GM21576 (cell line): ENCODE results near the gene TMEM18.
"Not testable (repeated sequence)": the region's sequence is repeated elsewhere in the genome, so short reads cannot be mapped to it uniquely, and the experiment has no call there.

ENCODE experiments used
- ATAC-seq: cut with Tn5 transposase; IDR thresholded peaks from one replicate; pipeline ENCODE4 v1.9.1; 2021; ENCODE audit warnings: mild to moderate bottlenecking, moderate library complexity; ENCODE audit not compliant: unreplicated experiment

The TMEM18 gene

GRCh38 chr2:694174-694573 lies 17.0 kb upstream of the TMEM18 start:
- ATAC-seq: no peak

- no peak for ATAC-seq
These were observed 16.4 kb upstream of the TMEM18 start for GRCh38 chr2:693606-694005.

GRCh38 chr2:692767-693166 lies 15.6 kb upstream of the TMEM18 start:
- ATAC-seq: no peak

GRCh38 chr2:691821-692761 lies 14.9 kb upstream of the TMEM18 start:
- ATAC-seq: no peak

GRCh38 chr2:690799-691198 lies 13.6 kb upstream of the TMEM18 start:
- ATAC-seq: no peak

GRCh38 chr2:689877-690510 lies 12.8 kb upstream of the TMEM18 start:
- ATAC-seq: no peak

GRCh38 chr2:689237-689636 lies 12.0 kb upstream of the TMEM18 start:
- ATAC-seq: no peak

GRCh38 chr2:688504-689076 lies 11.4 kb upstream of the TMEM18 start:
- no peak for ATAC-seq

- ATAC-seq: no peak
These were observed 8.2 kb upstream of the TMEM18 start for GRCh38 chr2:685421-685820.

GRCh38 chr2:684913-685312 lies 7.7 kb upstream of the TMEM18 start:
- not testable (repeated sequence) for ATAC-seq

- ATAC-seq: no peak
These were observed 5.0 kb upstream of the TMEM18 start for GRCh38 chr2:682226-682625.

GRCh38 chr2:681312-681711 lies 4.1 kb upstream of the TMEM18 start:
- no peak for ATAC-seq

- ATAC-seq: no peak
These were observed 3.3 kb upstream of the TMEM18 start for GRCh38 chr2:680496-680895.

- ATAC-seq: no peak
These were observed 1.8 kb upstream of the TMEM18 start for GRCh38 chr2:678964-679363.

GRCh38 chr2:677959-678550 lies 849 bp upstream of the TMEM18 start:
- ATAC-seq: no peak

- peak; percentile 87 for ATAC-seq
These were observed 555 bp downstream of the TMEM18 start for GRCh38 chr2:676647-677055.

- peak; percentile 22 for ATAC-seq
These were observed 1.1 kb downstream of the TMEM18 start for GRCh38 chr2:675982-676646.

- ATAC-seq: no peak
These were observed 1.7 kb downstream of the TMEM18 start for GRCh38 chr2:675460-675859.

GRCh38 chr2:675051-675450 lies 2.2 kb downstream of the TMEM18 start:
- ATAC-seq: no peak

GRCh38 chr2:674321-674985 lies 2.8 kb downstream of the TMEM18 start:
- ATAC-seq: no peak
